CD8-positive, alpha-beta memory T cell (primary cell): Measurements from ENCODE around the gene SLC27A3. TPM values are rescaled to one million over a fixed set of nuclear protein-coding genes. Genes with fewer than 3 reads are reported as not detected.

Experiments used
- CTCF ChIA-PET: fragments of 350-600 bp; sonication (Branson Sonifier 250); formaldehyde crosslinking; loops from one replicate; lab custom pipeline; 2021; ENCODE audit warnings: antibody characterized with exemption; lab: Charles Lee
- POLR2A ChIA-PET: fragments of 350-600 bp; sonication (Branson Sonifier 250); formaldehyde crosslinking; loops from one replicate; lab custom pipeline; 2021; ENCODE audit warnings: antibody characterized with exemption; lab: Charles Lee
- DNase-seq, 5 donors: peaks; one replicate each; pipeline versions ENCODE4 v3.0.0 to v3.0.0-alpha.2; 2020 to 2022; ENCODE audit warnings: mixed read lengths in 1 of 5
- H3K27ac ChIP-seq: one replicate; pipeline ENCODE4 v1.7.0; 2013; ENCODE audit warnings: low read depth, mild to moderate bottlenecking, low read length, moderate library complexity
- H3K27me3 ChIP-seq: 2 replicates; pipeline ENCODE4 v1.7.0; 2013; ENCODE audit warnings: low read length, mild to moderate bottlenecking; ENCODE audit not compliant: insufficient read depth, poor library complexity, severe bottlenecking
- H3K36me3 ChIP-seq: 2 replicates; pipeline ENCODE4 v1.7.0; 2013; ENCODE audit warnings: mild to moderate bottlenecking, low read length, moderate library complexity; ENCODE audit not compliant: insufficient read depth
- H3K4me1 ChIP-seq: 2 replicates; pipeline ENCODE4 v1.7.0; 2013; ENCODE audit warnings: mild to moderate bottlenecking, low read length, moderate library complexity; ENCODE audit not compliant: insufficient read depth
- H3K4me3 ChIP-seq: 2 replicates; pipeline ENCODE4 v1.7.0; 2013; ENCODE audit warnings: mild to moderate bottlenecking, low read length
- H3K9me3 ChIP-seq: 2 replicates; pipeline ENCODE4 v1.7.0; 2013; ENCODE audit warnings: mild to moderate bottlenecking, low read length
- H3K27ac Mint-ChIP-seq, 8 donors: one replicate each; pipeline ENCODE4 v1.8.0; 2020 to 2021; ENCODE audit warnings: mixed read lengths in 8 of 8, mild to moderate bottlenecking in 6 of 8, inconsistent platforms in 3 of 8, moderate library complexity in 3 of 8
- H3K27me3 Mint-ChIP-seq, 2 donors: one replicate each; pipeline ENCODE4 v1.8.0; 2020 to 2021; ENCODE audit warnings: mixed read lengths in 2 of 2, mild to moderate bottlenecking in 1 of 2, moderate library complexity in 1 of 2
- H3K36me3 Mint-ChIP-seq, 3 donors: one replicate each; pipeline ENCODE4 v1.8.0; 2020 to 2021; ENCODE audit warnings: mixed read lengths in 3 of 3, inconsistent platforms in 1 of 3, mild to moderate bottlenecking in 1 of 3
- H3K4me1 Mint-ChIP-seq, 3 donors: one replicate each; pipeline ENCODE4 v1.8.0; 2020 to 2021; ENCODE audit warnings: mixed read lengths in 3 of 3, inconsistent platforms in 1 of 3, mild to moderate bottlenecking in 1 of 3
- H3K4me3 Mint-ChIP-seq, 7 donors: one replicate each; pipeline ENCODE4 v1.8.0; 2020 to 2021; ENCODE audit warnings: mixed read lengths in 7 of 7, mild to moderate bottlenecking in 6 of 7, moderate library complexity in 4 of 7, inconsistent platforms in 2 of 7
- H3K9me3 Mint-ChIP-seq, 5 donors: one replicate each; pipeline ENCODE4 v1.8.0; 2020 to 2022; ENCODE audit warnings: mixed read lengths in 5 of 5, mild to moderate bottlenecking in 3 of 5, moderate library complexity in 2 of 5, inconsistent platforms in 1 of 5
- polyA plus RNA-seq: library from polyadenylated mRNA; unstranded; fragments of 300-500 nt; fragmentation: Illumina TruSeq; gene quantifications from one replicate; pipeline ENCODE4 v1.2.3, GENCODE V29; 2021
- total RNA-seq, 2 experiments: library from RNA; stranded (reverse); gene quantifications; one replicate each; pipeline ENCODE4 v1.2.3, GENCODE V29; 2021

The SLC27A3 gene
- total RNA-seq, result 10 to 100 TPM in 1 of 2 experiments, 1 to 10 TPM in 1; 9.9 to 11.3 TPM
- polyA plus RNA-seq, result 29.3 TPM

- Histone ChIP-seq H3K36me3 (no peaks in the 10 kb centered on the region), H3K4me3 (peak within 1 kb of the TSS; percentile 74), H3K27ac (peak within 1 kb of the TSS; percentile 65), H3K27me3 (no peaks in the 10 kb centered on the region), H3K4me1 (peaks cover 19% of the 10 kb centered on the region), H3K9me3 (no peaks in the 10 kb centered on the region)
- peak within 1 kb of the TSS; percentile 86 to 96 (median 90) for H3K4me3 Mint-ChIP-seq
- no peaks in the 10 kb centered on the region for H3K9me3 Mint-ChIP-seq
- DNase-seq, result peak in 1 of 5 donors; percentile 58
- POLR2A ChIA-PET, result interaction anchor here (0.6 to 1.6 kb wide), 11 partner anchors 9 to 239 kb away, joined by 3 to 9 read pairs (median 4); partner anchors contain the start of genes GATAD2B, INTS3, RAB13 and RPS27
- H3K36me3 Mint-ChIP-seq, result peaks cover 0 to 40% (median 2%) of the 10 kb centered on the region in 3 donors
- H3K27me3 Mint-ChIP-seq, result no peaks in the 10 kb centered on the region
- peak within 1 kb of the TSS; percentile 76 to 99 (median 88) for H3K27ac Mint-ChIP-seq
- H3K4me1 Mint-ChIP-seq, result peaks cover 37 to 41% (median 41%) of the 10 kb centered on the region in 3 donors
- CTCF ChIA-PET, result interaction anchor here (0.9 to 1.7 kb wide), 2 partner anchors 170 to 205 kb away, joined by 3 to 5 read pairs; no protein-coding TSS in a partner anchor
Observed at GRCh38 chr1:153774780-153775457, at the start of gene SLC27A3. Gene SLC27A3, plus strand, starts transcription at chr1:153775407. Its CDS starts 91 bp downstream, at chr1:153775498.

- H3K4me3 Mint-ChIP-seq, result peak within 1 kb of the TSS; percentile 83 to 95 (median 91)
- H3K4me3 ChIP-seq, result peak within 1 kb of the TSS; percentile 93
- no peaks in the 10 kb centered on the region for H3K36me3 ChIP-seq
- POLR2A ChIA-PET, result interaction anchor here (0.5 to 1.0 kb wide), 4 partner anchors 48 to 1275 kb away, joined by 3 to 9 read pairs (median 3); partner anchors contain the start of gene CHTOP
- no peaks in the 10 kb centered on the region for H3K9me3 Mint-ChIP-seq
- CTCF ChIA-PET, result interaction anchor here (1.0 to 1.4 kb wide), 3 partner anchors 8 to 50 kb away, joined by 3 read pairs; no protein-coding TSS in a partner anchor
- H3K4me1 ChIP-seq, result peaks cover 22% of the 10 kb centered on the region
- H3K9me3 ChIP-seq, result no peaks in the 10 kb centered on the region
- H3K27me3 ChIP-seq, result no peaks in the 10 kb centered on the region
- peak; percentile 98 to 100 (median 99) for DNase-seq
- H3K4me1 Mint-ChIP-seq, result peaks cover 28 to 35% (median 31%) of the 10 kb centered on the region in 3 donors
- H3K27ac ChIP-seq, result peak within 1 kb of the TSS; percentile 93
- H3K27ac Mint-ChIP-seq, result peak within 1 kb of the TSS; percentile 92 to 100 (median 97)
- peaks cover 0 to 4% of the 10 kb centered on the region in 2 donors for H3K27me3 Mint-ChIP-seq
- peaks cover 0 to 7% (median 5%) of the 10 kb centered on the region in 3 donors for H3K36me3 Mint-ChIP-seq
Observed at GRCh38 chr1:153727463-153728304, 47.5 kb upstream of the SLC27A3 start, which contains the start of gene INTS3. Gene INTS3, plus strand, starts transcription at chr1:153728050. Its CDS starts 585 bp downstream, at chr1:153728635.

GRCh38 chr1:153728305-153729066 is 46.7 kb upstream of the SLC27A3 start:
- Histone ChIP-seq H3K27me3 (no peaks in the 10 kb centered on the region), H3K36me3 (no peaks in the 10 kb centered on the region), H3K27ac (peak overlapping the region; percentile 93), H3K9me3 (no peaks in the 10 kb centered on the region), H3K4me1 (peaks cover 22% of the 10 kb centered on the region), H3K4me3 (peak overlapping the region; percentile 93)
- Mint-ChIP-seq H3K4me3 (peak overlapping the region; percentile 83 to 95 (median 91)), H3K4me1 (peaks cover 28 to 35% (median 31%) of the 10 kb centered on the region in 3 donors), H3K27me3 (no peaks in the 10 kb centered on the region), H3K9me3 (no peaks in the 10 kb centered on the region), H3K27ac (peak overlapping the region; percentile 92 to 100 (median 97)), H3K36me3 (peaks cover 0 to 8% (median 5%) of the 10 kb centered on the region in 3 donors)
- CTCF ChIA-PET, result no interaction called here
- POLR2A ChIA-PET, result interaction anchor here (0.7 to 1.1 kb wide), 3 partner anchors 47 to 94 kb away, joined by 3 to 9 read pairs (median 3); partner anchors contain the start of gene CHTOP
- DNase-seq, result peak in 1 of 5 donors; percentile 7

- H3K4me1 ChIP-seq, result peaks cover 22% of the 10 kb centered on the region
- Mint-ChIP-seq H3K4me1 (peaks cover 29 to 46% (median 31%) of the 10 kb centered on the region in 3 donors), H3K9me3 (no peaks in the 10 kb centered on the region), H3K36me3 (peaks cover 0 to 16% (median 7%) of the 10 kb centered on the region in 3 donors), H3K4me3 (peak overlapping the region; percentile 3 to 83 (median 37)), H3K27ac (peak overlapping the region in 7 of 8 donors; percentile 34 to 84 (median 73)), H3K27me3 (no peaks in the 10 kb centered on the region)
- no peaks in the 10 kb centered on the region for H3K9me3 ChIP-seq
- CTCF ChIA-PET, result interaction anchor here (2.1 kb wide), 1 partner anchor 18 kb away, joined by 7 read pairs; no protein-coding TSS in a partner anchor
- peaks cover 5% of the 10 kb centered on the region for H3K36me3 ChIP-seq
- POLR2A ChIA-PET, result interaction anchor here (0.6 kb wide), 1 partner anchor 53 kb away, joined by 3 read pairs; no protein-coding TSS in a partner anchor
- H3K4me3 ChIP-seq, result no peak overlapping the region
- no peaks in the 10 kb centered on the region for H3K27me3 ChIP-seq
- no peak for DNase-seq
- H3K27ac ChIP-seq, result no peak overlapping the region
Observed at GRCh38 chr1:153730468-153730988, 44.7 kb upstream of the SLC27A3 start.

- no peaks in the 10 kb centered on the region for H3K27me3 ChIP-seq
- no peak overlapping the region for H3K4me3 ChIP-seq
- H3K27me3 Mint-ChIP-seq, result no peaks in the 10 kb centered on the region
- H3K27ac Mint-ChIP-seq, result no peak overlapping the region
- no peaks in the 10 kb centered on the region for H3K9me3 Mint-ChIP-seq
- no peak for DNase-seq
- H3K27ac ChIP-seq, result no peak overlapping the region
- no peaks in the 10 kb centered on the region for H3K9me3 ChIP-seq
- H3K4me3 Mint-ChIP-seq, result peak overlapping the region in 1 of 7 donors; percentile 48
- peaks cover 5% of the 10 kb centered on the region for H3K36me3 ChIP-seq
- peaks cover 0 to 23% (median 9%) of the 10 kb centered on the region in 3 donors for H3K36me3 Mint-ChIP-seq
- H3K4me1 ChIP-seq, result peaks cover 15% of the 10 kb centered on the region
- POLR2A ChIA-PET, result no interaction called here
- peaks cover 19 to 34% (median 24%) of the 10 kb centered on the region in 3 donors for H3K4me1 Mint-ChIP-seq
- CTCF ChIA-PET, result interaction anchor here (1.2 to 1.3 kb wide), 2 partner anchors 11 to 15 kb away, joined by 3 to 4 read pairs; no protein-coding TSS in a partner anchor
Observed at GRCh38 chr1:153733970-153734369, 41.2 kb upstream of the SLC27A3 start.

- POLR2A ChIA-PET, result no interaction called here
- no peak overlapping the region for H3K4me3 Mint-ChIP-seq
- H3K27ac Mint-ChIP-seq, result peak overlapping the region in 1 of 8 donors; percentile 48
- H3K36me3 ChIP-seq, result peaks cover 5% of the 10 kb centered on the region
- H3K4me1 Mint-ChIP-seq, result peaks cover 15 to 28% (median 18%) of the 10 kb centered on the region in 3 donors
- H3K27ac ChIP-seq, result no peak overlapping the region
- DNase-seq, result no peak
- CTCF ChIA-PET, result interaction anchor here (1.2 to 1.3 kb wide), 2 partner anchors 12 to 14 kb away, joined by 3 to 4 read pairs; no protein-coding TSS in a partner anchor
- H3K27me3 Mint-ChIP-seq, result no peaks in the 10 kb centered on the region
- peaks cover 9% of the 10 kb centered on the region for H3K4me1 ChIP-seq
- H3K9me3 Mint-ChIP-seq, result no peaks in the 10 kb centered on the region
- no peak overlapping the region for H3K4me3 ChIP-seq
- H3K9me3 ChIP-seq, result no peaks in the 10 kb centered on the region
- H3K27me3 ChIP-seq, result no peaks in the 10 kb centered on the region
- H3K36me3 Mint-ChIP-seq, result peaks cover 0 to 23% (median 9%) of the 10 kb centered on the region in 3 donors
Observed at GRCh38 chr1:153734396-153735089, 40.7 kb upstream of the SLC27A3 start.
